ENCODE measurements around the gene FBXO38.

Gene FBXO38

GRCh38 chr5:148482196-148482595 is 98.4 kb downstream of the FBXO38 start:
- Histone ChIP-seq H3K27ac (ENCODE audit: extremely low read depth, low read depth, low read length) (no peak overlapping the region), H3K4me1 (ENCODE audit: control insufficient read depth, insufficient read depth, low read length) (no peaks in the 10 kb centered on the region), H3K4me3 (ENCODE audit: low read depth, low read length) (no peak overlapping the region), H3K9me3 (ENCODE audit: control insufficient read depth, insufficient read depth, low read depth, low read length) (no peaks in the 10 kb centered on the region), H3K36me3 (ENCODE audit: control insufficient read depth in 2 of 2, insufficient read depth in 1 of 2, low read length in 2 of 2) (no peaks in the 10 kb centered on the region)
- no peak for TF ChIP-seq ZNF221 (tag by site-specific recombination; IDR thresholded peaks at IDR 0.05; ENCODE audit: borderline replicate concordance)
- TF ChIP-seq FEZF1 (tag by site-specific recombination; IDR thresholded peaks at IDR 0.05) = no peak
- TF ChIP-seq ZNF623 (tag by site-specific recombination; IDR thresholded peaks at IDR 0.05) = no peak
- no peak for TF ChIP-seq BCL6B (tag by site-specific recombination; IDR thresholded peaks at IDR 0.05)
- TF ChIP-seq PRDM2 (tag by site-specific recombination; IDR thresholded peaks at IDR 0.05; ENCODE audit: borderline replicate concordance) = no peak
- ChIA-PET CTCF (interaction anchor here (0.6 to 1.9 kb wide), 9 partner anchors 9 to 302 kb away, joined by 3 to 7 read pairs (median 5); no protein-coding TSS in a partner anchor), POLR2A (no interaction called here)

- Histone ChIP-seq H3K4me1 (ENCODE audit: control insufficient read depth, insufficient read depth, low read length) (no peaks in the 10 kb centered on the region), H3K36me3 (ENCODE audit: control insufficient read depth in 2 of 2, insufficient read depth in 1 of 2, low read length in 2 of 2) (no peaks in the 10 kb centered on the region), H3K27ac (ENCODE audit: extremely low read depth, low read depth, low read length) (no peak overlapping the region), H3K4me3 (ENCODE audit: low read depth, low read length) (no peak overlapping the region), H3K9me3 (ENCODE audit: control insufficient read depth, insufficient read depth, low read depth, low read length) (no peaks in the 10 kb centered on the region)
- ChIA-PET POLR2A (no interaction called here), CTCF (interaction anchor here (0.5 to 1.9 kb wide), 16 partner anchors 8 to 630 kb away, joined by 3 to 7 read pairs (median 4); no protein-coding TSS in a partner anchor)
- TF ChIP-seq KLF16 (tag by site-specific recombination; IDR thresholded peaks at IDR 0.05) (no peak), CTCF (tag by site-specific recombination; IDR thresholded peaks at IDR 0.05) (peak; percentile 38; the same call in 1 of the 2 replicates), ZNF654 (tag by site-specific recombination; IDR thresholded peaks at IDR 0.05; ENCODE audit: low read depth) (peak; percentile 36), ZNF114 (tag by site-specific recombination; IDR thresholded peaks at IDR 0.05) (no peak), ZNF76 (tag by site-specific recombination; IDR thresholded peaks at IDR 0.05; ENCODE audit: borderline replicate concordance, low read depth) (peak; percentile 36; the same call in 1 of the 2 replicates), ZBTB1 (tag by site-specific recombination; IDR thresholded peaks at IDR 0.05) (no peak)
Measured at GRCh38 chr5:148482697-148483462, 99.1 kb downstream of the FBXO38 start.
